Keratinocyte (primary cell): ENCODE results near the gene HADH. TPM values are rescaled to one million over a fixed set of nuclear protein-coding genes. Genes with fewer than 3 reads are reported as not detected.

Source experiments
- DNase-seq: peaks from one replicate; pipeline ENCODE4 v3.0.0-alpha.2; 2011; ENCODE audit warnings: low read depth, missing footprints, low spot score
- FAIRE-seq: peaks from 2 replicates; lab custom pipeline; 2011; peaks lifted over from hg19 to GRCh38; lab: Jason Lieb, UNC
- H2AFZ ChIP-seq: 2 replicates; pipeline ENCODE4 v1.6.0; 2012; ENCODE audit warnings: low read length, control low read depth, inconsistent platforms; ENCODE audit not compliant: control insufficient read depth
- H3K27ac ChIP-seq: 2 replicates; pipeline ENCODE4 v1.5.1; 2011; ENCODE audit warnings: low read length; ENCODE audit not compliant: control insufficient read depth, insufficient read depth
- H3K27me3 ChIP-seq: 3 replicates; pipeline ENCODE4 v1.6.0; 2011; ENCODE audit warnings: low read length; ENCODE audit not compliant: control insufficient read depth, insufficient read depth; ENCODE audit errors: extremely low read depth
- H3K36me3 ChIP-seq, 2 experiments: 2 replicates in 1 of 2; 3 replicates in 1 of 2; pipeline ENCODE4 v1.5.1; 2011; ENCODE audit warnings: low read length in 2 of 2, mild to moderate bottlenecking in 1 of 2; ENCODE audit not compliant: control insufficient read depth in 2 of 2, insufficient read depth in 2 of 2; ENCODE audit errors: extremely low read depth in 1 of 2
- H3K4me1 ChIP-seq: 3 replicates; pipeline ENCODE4 v1.5.1; 2011; ENCODE audit warnings: low read length; ENCODE audit not compliant: control insufficient read depth, insufficient read depth; ENCODE audit errors: extremely low read depth
- H3K4me2 ChIP-seq: 3 replicates; pipeline ENCODE4 v1.6.0; 2011; ENCODE audit warnings: low read depth, low read length; ENCODE audit not compliant: control insufficient read depth, insufficient read depth; ENCODE audit errors: extremely low read depth
- H3K4me3 ChIP-seq, 3 experiments: fragments of 200-600 bp in 1 of 3; sonication (generic) in 1 of 3; 2 replicates in 2 of 3; 3 replicates in 1 of 3; pipeline ENCODE4 v1.5.1; 2011 to 2016; ENCODE audit warnings: low read length in 3 of 3, mild to moderate bottlenecking in 3 of 3, control low read depth in 2 of 3, inconsistent platforms in 1 of 3, low read depth in 1 of 3, mixed read lengths in 1 of 3, mixed run types in 1 of 3, moderate library complexity in 1 of 3; ENCODE audit not compliant: control insufficient read depth in 2 of 3, insufficient read depth in 2 of 3; ENCODE audit errors: extremely low read depth in 1 of 3
- H3K79me2 ChIP-seq: 2 replicates; pipeline ENCODE4 v1.6.0; 2012; ENCODE audit warnings: low read length; ENCODE audit not compliant: control insufficient read depth, insufficient read depth
- H3K9ac ChIP-seq: 3 replicates; pipeline ENCODE4 v1.6.0; 2011; ENCODE audit warnings: low read length; ENCODE audit not compliant: control insufficient read depth, insufficient read depth; ENCODE audit errors: extremely low read depth
- H3K9me1 ChIP-seq: 3 replicates; pipeline ENCODE4 v1.6.0; 2011; ENCODE audit warnings: low read length; ENCODE audit not compliant: control insufficient read depth, insufficient read depth; ENCODE audit errors: extremely low read depth
- H3K9me3 ChIP-seq: 2 replicates; pipeline ENCODE4 v1.5.1; 2012; ENCODE audit warnings: low read depth, low read length; ENCODE audit not compliant: control insufficient read depth
- H4K20me1 ChIP-seq: 3 replicates; pipeline ENCODE4 v1.6.0; 2011; ENCODE audit warnings: low read length; ENCODE audit not compliant: control insufficient read depth, insufficient read depth; ENCODE audit errors: extremely low read depth
- EZH2 ChIP-seq: IDR thresholded peaks from one replicate; pipeline ENCODE4 v1.6.1; 2012; ENCODE audit warnings: inconsistent platforms, mild to moderate bottlenecking, low read length, moderate library complexity
- dilution Hi-C: fragments of 300-500 bp; cut with MboI; formaldehyde crosslinking; loops from one replicate; pipeline ENCODE4 v1.7.0; 2020; ENCODE audit warnings: low sequenced_read_pairs; ENCODE audit not compliant: extremely low pct_ligation_motif_present
- polyA plus RNA-seq, 5 experiments: library from polyadenylated mRNA; depleted of rRNA in 3 of 5; stranded (reverse) in 3 of 5; stranded (forward) in 1 of 5; unstranded in 1 of 5; fragments of >200 nt; gene quantifications; 1 replicate in 1 of 5; 2 replicates in 3 of 5; 3 replicates in 1 of 5; pipeline versions ENCODE4 v1.2.1 to v1.2.3, GENCODE V29; 2011 to 2012; ENCODE audit warnings: missing spikeins in 2 of 5, low read depth in 1 of 5, low replicate concordance in 1 of 5
- TF ChIP-seq, protein P1 (sequence below), 3 experiments: IDR thresholded peaks in 1 of 3; conservative IDR thresholded peaks in 1 of 3; optimal IDR thresholded peaks in 1 of 3; 2 replicates in 2 of 3; 3 replicates in 1 of 3; pipeline versions ENCODE3 to v1.5.1; 2011; ENCODE audit warnings: low read length in 3 of 3, mild to moderate bottlenecking in 3 of 3, moderate library complexity in 2 of 3, control low read depth in 1 of 3, inconsistent platforms in 1 of 3; ENCODE audit not compliant: insufficient read depth in 2 of 3; ENCODE audit errors: extremely low read depth in 1 of 3

Gene HADH
- polyA plus RNA-seq, 1 donor (not counting 4 experiments of a cell fraction or from before 2014, with no cell fraction given) = 49.3 TPM

DNA sequence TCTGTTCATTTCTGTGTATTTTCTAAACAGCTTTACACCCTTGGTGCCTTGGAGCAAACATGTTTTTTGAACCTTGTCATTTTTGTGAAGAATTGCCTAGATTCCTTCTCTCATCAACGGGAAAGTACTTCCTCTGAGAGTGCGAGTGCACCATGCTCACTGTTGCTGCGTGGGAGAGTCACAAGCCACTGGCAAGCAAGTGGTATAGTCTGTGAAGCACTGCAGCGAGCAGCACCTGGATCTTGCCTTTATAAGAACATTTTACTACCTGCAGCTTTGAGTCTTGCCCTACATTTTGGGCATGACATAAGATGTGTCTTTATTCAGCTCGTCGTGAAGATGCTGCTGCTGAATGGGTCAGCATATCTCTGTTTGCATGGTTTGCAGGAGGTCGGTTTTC is 44.9 kb downstream of the HADH start:
- H4K20me1 ChIP-seq = no peaks in the 10 kb centered on the region
- H3K9me1 ChIP-seq = no peaks in the 10 kb centered on the region
- H3K4me2 ChIP-seq = no peak overlapping the region
- H3K4me3 ChIP-seq = no peak overlapping the region
- no peaks in the 10 kb centered on the region for H3K4me1 ChIP-seq
- H3K9me3 ChIP-seq = no peaks in the 10 kb centered on the region
- no peaks in the 10 kb centered on the region for H3K79me2 ChIP-seq
- TF ChIP-seq EZH2 = no peak
- TF ChIP-seq, protein P1, sequence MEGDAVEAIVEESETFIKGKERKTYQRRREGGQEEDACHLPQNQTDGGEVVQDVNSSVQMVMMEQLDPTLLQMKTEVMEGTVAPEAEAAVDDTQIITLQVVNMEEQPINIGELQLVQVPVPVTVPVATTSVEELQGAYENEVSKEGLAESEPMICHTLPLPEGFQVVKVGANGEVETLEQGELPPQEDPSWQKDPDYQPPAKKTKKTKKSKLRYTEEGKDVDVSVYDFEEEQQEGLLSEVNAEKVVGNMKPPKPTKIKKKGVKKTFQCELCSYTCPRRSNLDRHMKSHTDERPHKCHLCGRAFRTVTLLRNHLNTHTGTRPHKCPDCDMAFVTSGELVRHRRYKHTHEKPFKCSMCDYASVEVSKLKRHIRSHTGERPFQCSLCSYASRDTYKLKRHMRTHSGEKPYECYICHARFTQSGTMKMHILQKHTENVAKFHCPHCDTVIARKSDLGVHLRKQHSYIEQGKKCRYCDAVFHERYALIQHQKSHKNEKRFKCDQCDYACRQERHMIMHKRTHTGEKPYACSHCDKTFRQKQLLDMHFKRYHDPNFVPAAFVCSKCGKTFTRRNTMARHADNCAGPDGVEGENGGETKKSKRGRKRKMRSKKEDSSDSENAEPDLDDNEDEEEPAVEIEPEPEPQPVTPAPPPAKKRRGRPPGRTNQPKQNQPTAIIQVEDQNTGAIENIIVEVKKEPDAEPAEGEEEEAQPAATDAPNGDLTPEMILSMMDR (optimal IDR thresholded peaks at IDR 0.05 in 1 of 3, IDR thresholded peaks at IDR 0.05 in 1 of 3, conservative IDR thresholded peaks at IDR 0.05 in 1 of 3; ENCODE audit: extremely low read depth in 1 of 3, insufficient read depth in 2 of 3, low read length in 3 of 3) = no peak
- no peak for DNase-seq
- dilution Hi-C loops = no loop called here
- H3K36me3 ChIP-seq = peaks cover 3 to 6% of the 10 kb centered on the region in 2 experiments
- H3K9ac ChIP-seq = no peak overlapping the region
- no peak for FAIRE-seq
- no peak overlapping the region for H2AFZ ChIP-seq
- no peak overlapping the region for H3K27ac ChIP-seq
- no peaks in the 10 kb centered on the region for H3K27me3 ChIP-seq

DNA sequence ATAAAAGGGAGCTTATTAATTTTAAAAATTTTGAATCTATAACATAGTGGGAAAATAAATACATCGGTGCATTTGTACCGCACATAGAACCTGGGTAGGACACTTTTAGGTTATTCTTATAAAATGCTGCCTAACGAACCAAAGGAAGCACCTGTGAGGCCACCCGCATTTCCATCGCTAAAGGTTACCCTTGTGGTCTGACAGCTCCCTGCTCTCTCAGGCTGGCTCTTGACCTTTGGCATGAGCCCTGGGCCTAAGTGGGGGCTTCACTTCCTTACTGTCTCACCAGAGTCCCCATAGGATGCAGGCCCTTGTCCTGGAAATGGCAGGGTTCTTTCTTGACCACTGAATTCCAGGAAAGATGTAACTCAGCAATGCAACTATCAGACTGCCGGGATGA is 46.0 kb downstream of the HADH start:
- no peak overlapping the region for H2AFZ ChIP-seq
- no peak overlapping the region for H3K4me2 ChIP-seq
- H4K20me1 ChIP-seq = no peaks in the 10 kb centered on the region
- FAIRE-seq = no peak
- no peaks in the 10 kb centered on the region for H3K9me3 ChIP-seq
- H3K4me3 ChIP-seq = no peak overlapping the region
- no peak for TF ChIP-seq EZH2
- TF ChIP-seq, protein P1 (optimal IDR thresholded peaks at IDR 0.05 in 1 of 3, IDR thresholded peaks at IDR 0.05 in 1 of 3, conservative IDR thresholded peaks at IDR 0.05 in 1 of 3; ENCODE audit: extremely low read depth in 1 of 3, insufficient read depth in 2 of 3, low read length in 3 of 3) = no peak
- DNase-seq = no peak
- no peak overlapping the region for H3K9ac ChIP-seq
- dilution Hi-C loops = no loop called here
- H3K27me3 ChIP-seq = no peaks in the 10 kb centered on the region
- H3K9me1 ChIP-seq = no peaks in the 10 kb centered on the region
- no peak overlapping the region for H3K27ac ChIP-seq
- H3K79me2 ChIP-seq = no peaks in the 10 kb centered on the region
- H3K4me1 ChIP-seq = no peaks in the 10 kb centered on the region
- H3K36me3 ChIP-seq = peaks cover 3 to 4% of the 10 kb centered on the region in 2 experiments
